Renal pelvis (tissue), 12 donors: ENCODE measurements around the gene LENG9. TPM values are rescaled to one million over a fixed set of nuclear protein-coding genes. Genes with fewer than 3 reads are reported as not detected.
"Not testable (repeated sequence)": the region's sequence is repeated elsewhere in the genome, so short reads cannot be mapped to it uniquely, and the experiment has no call there.

Experiments used
- DNase-seq: peaks from one replicate; pipeline ENCODE4 v3.0.0-alpha.2; 2013
- long read RNA-seq, 16 experiments: transcript quantifications; one replicate each; lab custom pipeline, GENCODE V29; 2026
- polyA plus RNA-seq, 3 donors: library from polyadenylated mRNA; unstranded; fragments of 120-200 nt; gene quantifications; one replicate each; pipeline ENCODE4 v1.2.1, GENCODE V29; 2013; ENCODE audit not compliant: insufficient read length in 3 of 3

Gene LENG9
- polyA plus RNA-seq: 1 to 10 TPM; 1.9 to 2.4 (median 2.2) TPM
- long read RNA-seq, donor 1, transcript LENG9-203 (1 exons, 1,916 nt): major isoform, 26 of 26 reads
- long read RNA-seq, donor 1, partial matches to known transcripts: 0 of 26 reads
- long read RNA-seq, donor 1, other reads (novel, unspliced or antisense): 0 of 26 reads
- long read RNA-seq, donor 2, transcript LENG9-203 (1 exons, 1,916 nt): major isoform, 28 of 28 reads
- long read RNA-seq, donor 2, partial matches to known transcripts: 0 of 28 reads
- long read RNA-seq, donor 2, other reads (novel, unspliced or antisense): 0 of 28 reads
- long read RNA-seq, donor 3, transcript LENG9-203 (1 exons, 1,916 nt): major isoform, 14 of 14 reads
- long read RNA-seq, donor 3, partial matches to known transcripts: 0 of 14 reads
- long read RNA-seq, donor 3, other reads (novel, unspliced or antisense): 0 of 14 reads
- long read RNA-seq, donor 4, transcript LENG9-203 (1 exons, 1,916 nt): major isoform, 42 of 42 reads
- long read RNA-seq, donor 4, partial matches to known transcripts: 0 of 42 reads
- long read RNA-seq, donor 4, other reads (novel, unspliced or antisense): 0 of 42 reads
- long read RNA-seq, donor 5, transcript LENG9-203 (1 exons, 1,916 nt): major isoform, 7 of 7 reads
- long read RNA-seq, donor 5, partial matches to known transcripts: 0 of 7 reads
- long read RNA-seq, donor 5, other reads (novel, unspliced or antisense): 0 of 7 reads
- long read RNA-seq, donor 6, transcript LENG9-203 (1 exons, 1,916 nt): major isoform, 75 of 75 reads
- long read RNA-seq, donor 6, partial matches to known transcripts: 0 of 75 reads
- long read RNA-seq, donor 6, other reads (novel, unspliced or antisense): 0 of 75 reads
- long read RNA-seq, donor 7, transcript LENG9-203 (1 exons, 1,916 nt): major isoform, 16 of 130 reads
- long read RNA-seq, donor 7, partial matches to known transcripts: 93 of 130 reads
- long read RNA-seq, donor 7, other reads (novel, unspliced or antisense): 21 of 130 reads
- long read RNA-seq, donor 8, transcript LENG9-203 (1 exons, 1,916 nt): major isoform, 15 of 15 reads
- long read RNA-seq, donor 8, partial matches to known transcripts: 0 of 15 reads
- long read RNA-seq, donor 8, other reads (novel, unspliced or antisense): 0 of 15 reads
- long read RNA-seq, donor 9, transcript LENG9-203 (1 exons, 1,916 nt): major isoform, 18 of 18 reads
- long read RNA-seq, donor 9, partial matches to known transcripts: 0 of 18 reads
- long read RNA-seq, donor 9, other reads (novel, unspliced or antisense): 0 of 18 reads
- long read RNA-seq, donor 10, transcript LENG9-203 (1 exons, 1,916 nt): major isoform, 30 of 30 reads
- long read RNA-seq, donor 10, partial matches to known transcripts: 0 of 30 reads
- long read RNA-seq, donor 10, other reads (novel, unspliced or antisense): 0 of 30 reads
- long read RNA-seq, donor 11, transcript LENG9-203 (1 exons, 1,916 nt): major isoform, 17 of 17 reads
- long read RNA-seq, donor 11, partial matches to known transcripts: 0 of 17 reads
- long read RNA-seq, donor 11, other reads (novel, unspliced or antisense): 0 of 17 reads
- long read RNA-seq, donor 12, transcript LENG9-203 (1 exons, 1,916 nt): major isoform, 49 of 49 reads
- long read RNA-seq, donor 12, partial matches to known transcripts: 0 of 49 reads
- long read RNA-seq, donor 12, other reads (novel, unspliced or antisense): 0 of 49 reads
- long read RNA-seq, donor 13, transcript LENG9-203 (1 exons, 1,916 nt): major isoform, 63 of 63 reads
- long read RNA-seq, donor 13, partial matches to known transcripts: 0 of 63 reads
- long read RNA-seq, donor 13, other reads (novel, unspliced or antisense): 0 of 63 reads
- long read RNA-seq, donor 14, transcript LENG9-203 (1 exons, 1,916 nt): major isoform, 40 of 40 reads
- long read RNA-seq, donor 14, partial matches to known transcripts: 0 of 40 reads
- long read RNA-seq, donor 14, other reads (novel, unspliced or antisense): 0 of 40 reads
- long read RNA-seq, donor 15, transcript LENG9-203 (1 exons, 1,916 nt): major isoform, 104 of 104 reads
- long read RNA-seq, donor 15, partial matches to known transcripts: 0 of 104 reads
- long read RNA-seq, donor 15, other reads (novel, unspliced or antisense): 0 of 104 reads
- long read RNA-seq, donor 16, transcript LENG9-203 (1 exons, 1,916 nt): major isoform, 28 of 28 reads
- long read RNA-seq, donor 16, partial matches to known transcripts: 0 of 28 reads
- long read RNA-seq, donor 16, other reads (novel, unspliced or antisense): 0 of 28 reads

GRCh38 chr19:54463531-54464043 lies at the start of gene LENG9:
LENG9 (minus strand) TSS chr19:54463778; CDS start chr19:54463526, 252 bp downstream.
- DNase-seq: peak; percentile 94

- not testable (repeated sequence) for DNase-seq
Observed at GRCh38 chr19:54509200-54509940, 45.8 kb upstream of the LENG9 start.

- not testable (repeated sequence) for DNase-seq
Observed at GRCh38 chr19:54508487-54508886, 44.9 kb upstream of the LENG9 start.

DNA sequence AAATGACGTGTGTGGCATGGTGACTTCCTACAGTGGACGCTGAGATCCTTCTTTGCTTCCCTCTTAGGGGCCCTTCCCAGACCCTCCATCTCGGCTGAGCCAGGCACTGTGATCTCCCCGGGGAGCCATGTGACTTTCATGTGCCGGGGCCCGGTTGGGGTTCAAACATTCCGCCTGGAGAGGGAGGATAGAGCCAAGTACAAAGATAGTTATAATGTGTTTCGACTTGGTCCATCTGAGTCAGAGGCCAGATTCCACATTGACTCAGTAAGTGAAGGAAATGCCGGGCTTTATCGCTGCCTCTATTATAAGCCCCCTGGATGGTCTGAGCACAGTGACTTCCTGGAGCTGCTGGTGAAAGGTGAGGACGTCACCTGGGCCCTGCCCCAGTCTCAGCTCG lies 44.2 kb upstream of the LENG9 start:
- no peak for DNase-seq

DNA sequence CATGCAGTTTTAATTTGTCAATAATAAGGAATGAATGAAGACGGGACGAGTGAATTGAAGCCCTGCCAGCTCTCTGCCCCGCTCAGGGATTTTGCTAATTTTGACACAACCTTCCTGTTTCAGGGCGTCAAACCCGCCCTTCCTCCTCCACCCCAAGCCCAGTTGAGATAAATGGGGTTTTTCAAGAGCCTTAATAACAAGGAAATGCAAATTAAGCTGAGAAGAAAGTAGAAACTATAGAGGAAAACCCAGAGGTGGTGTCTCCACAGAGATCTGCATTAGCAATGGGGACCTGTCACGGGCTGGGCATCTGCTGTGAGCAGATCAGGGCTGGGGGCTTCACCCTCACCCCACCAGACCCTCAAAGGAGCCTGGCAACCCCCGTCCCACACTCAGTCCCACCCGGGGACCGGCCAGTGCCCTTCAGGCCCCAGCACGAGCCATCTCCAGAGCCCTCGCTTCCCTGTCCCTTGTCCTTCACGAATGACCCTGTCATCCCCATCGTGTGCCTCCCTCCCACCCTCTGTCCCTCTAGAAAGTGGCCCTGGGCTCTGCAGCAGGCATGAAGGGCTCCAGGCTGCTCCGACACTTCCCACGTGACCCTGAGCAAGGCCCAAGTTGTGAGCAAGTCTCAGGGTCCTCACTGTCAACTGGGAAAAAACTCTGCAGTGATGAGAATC lies 43.6 kb upstream of the LENG9 start:
- not testable (repeated sequence) for DNase-seq

DNA sequence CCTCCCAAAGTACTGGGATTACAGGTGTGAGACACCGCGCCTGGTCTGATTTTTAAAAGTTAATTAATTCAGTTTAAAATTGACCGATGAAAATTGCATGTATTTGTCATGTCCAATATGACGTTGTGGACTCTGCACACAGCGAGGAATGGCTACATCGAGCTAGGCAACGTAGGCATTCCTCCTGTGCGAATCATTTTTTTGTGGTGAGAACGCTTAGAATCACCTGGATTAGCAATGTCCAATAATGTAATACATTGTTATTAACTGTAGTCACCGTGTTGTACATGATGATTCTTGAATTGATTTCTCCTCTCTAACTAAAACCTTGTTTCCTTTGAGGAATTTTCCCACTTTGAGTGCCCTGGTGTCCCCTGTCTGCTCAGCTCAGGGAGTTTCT lies 42.5 kb upstream of the LENG9 start:
- DNase-seq: no peak

DNA sequence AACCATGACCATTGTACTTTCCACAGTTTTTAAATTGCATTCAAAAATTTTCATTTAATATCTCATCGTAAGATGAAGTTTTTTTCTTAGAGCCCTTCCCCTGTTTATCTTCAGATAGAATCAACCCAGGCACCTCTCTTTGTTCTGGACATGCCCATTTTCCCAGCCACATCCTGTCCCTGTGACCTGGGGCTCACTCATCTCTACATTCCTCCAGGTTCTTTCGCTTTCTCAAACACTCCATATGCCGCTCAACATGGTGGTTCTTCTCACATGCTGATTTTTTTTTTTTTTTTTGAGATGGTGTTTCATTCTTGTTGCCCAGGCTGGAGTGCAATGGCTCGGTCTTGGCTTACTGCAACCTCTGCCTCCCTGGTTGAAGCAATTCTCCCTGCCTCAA lies 42.0 kb upstream of the LENG9 start:
- not testable (repeated sequence) for DNase-seq

- no peak for DNase-seq
Observed at GRCh38 chr19:54502518-54503048, 39.0 kb upstream of the LENG9 start, which contains the start of gene LAIR2. LAIR2 (plus strand) TSS chr19:54502831; CDS start chr19:54502919, 88 bp downstream.

DNA sequence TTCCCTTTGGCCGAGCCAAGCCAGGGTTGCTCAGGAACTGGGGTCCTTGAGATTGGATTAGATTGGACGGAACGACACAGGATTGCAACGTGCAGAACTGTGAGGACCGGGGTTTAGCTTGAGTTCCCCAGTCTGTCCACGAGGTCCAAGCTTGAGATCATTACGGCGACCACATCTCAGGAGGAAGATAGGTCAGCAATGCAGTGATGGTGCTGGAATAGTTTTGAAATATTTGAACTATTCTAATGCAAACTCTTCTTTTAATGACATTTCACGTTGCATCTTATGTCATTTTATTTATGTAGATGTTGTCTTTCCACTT lies 34.8 kb upstream of the LENG9 start:
- not testable (repeated sequence) for DNase-seq

GRCh38 chr19:54497747-54498450 lies 34.3 kb upstream of the LENG9 start:
- not testable (repeated sequence) for DNase-seq

GRCh38 chr19:54495284-54495683 lies 31.7 kb upstream of the LENG9 start:
- DNase-seq: not testable (repeated sequence)

- no peak for DNase-seq
Observed at GRCh38 chr19:54493967-54494585, 30.5 kb upstream of the LENG9 start.

DNA sequence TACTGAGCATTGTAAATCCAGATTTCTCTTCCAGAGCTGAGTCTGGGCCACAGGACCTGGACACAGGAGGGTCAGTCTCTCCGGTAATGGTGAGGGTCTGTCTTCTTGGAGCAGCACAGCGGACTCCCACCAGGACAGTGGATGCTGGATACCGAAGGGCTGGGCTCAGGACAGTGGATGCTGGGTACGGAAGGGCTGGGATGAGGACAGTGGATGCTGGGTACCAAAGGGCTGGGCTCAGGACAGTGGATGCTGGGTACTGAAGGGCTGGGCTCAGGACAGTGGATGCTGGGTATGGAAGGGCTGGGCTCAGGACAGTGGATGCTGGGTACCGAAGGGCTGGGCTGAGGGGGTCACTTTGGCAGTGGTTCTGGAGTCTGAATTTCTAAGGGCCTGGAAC lies 29.5 kb upstream of the LENG9 start:
- not testable (repeated sequence) for DNase-seq

DNA sequence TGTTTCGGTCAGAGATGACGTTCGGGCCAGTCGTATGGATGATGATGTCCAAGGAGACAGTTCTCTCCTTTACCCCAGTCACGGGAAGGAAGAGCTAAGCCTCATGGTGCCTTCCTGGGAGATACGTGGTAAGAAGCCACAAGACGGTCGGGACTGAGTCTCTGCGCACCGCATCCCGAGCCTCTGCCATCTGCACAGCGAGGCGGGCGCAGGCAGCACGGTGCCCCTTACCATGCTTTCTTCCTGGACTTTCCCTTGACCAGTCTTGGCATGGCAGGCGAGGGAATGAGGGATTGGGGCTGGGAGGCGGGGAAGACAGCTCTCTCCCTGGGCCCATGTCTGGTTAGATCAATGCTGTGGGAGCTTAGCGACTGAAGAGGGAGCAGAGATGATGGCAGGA lies 29.0 kb upstream of the LENG9 start:
- no peak for DNase-seq

DNA sequence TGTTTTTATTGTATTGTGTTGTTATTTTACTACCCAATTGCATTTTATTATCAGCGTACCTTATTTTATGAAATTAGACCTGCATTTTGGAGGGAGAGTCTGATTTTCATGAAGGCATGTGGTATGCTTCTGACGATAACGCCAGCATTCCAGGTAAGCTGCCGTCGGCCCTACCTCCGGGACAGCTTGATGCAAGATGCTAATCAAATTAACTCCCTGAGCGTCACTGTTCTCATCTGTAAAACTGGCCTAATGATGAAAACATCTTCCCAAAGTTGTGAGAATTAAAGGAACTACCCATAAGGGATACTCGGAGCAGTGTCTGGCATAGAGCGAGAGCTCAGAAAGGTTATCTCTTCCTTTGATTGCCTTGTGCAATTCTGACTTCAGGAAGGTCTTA lies 26.2 kb upstream of the LENG9 start:
- no peak for DNase-seq

- DNase-seq: no peak
Observed at GRCh38 chr19:54489341-54489740, 25.8 kb upstream of the LENG9 start.

- no peak for DNase-seq
Observed at GRCh38 chr19:54485851-54486250, 22.3 kb upstream of the LENG9 start.
